ACHN (cell line): ENCODE results near the gene SKAP1.
"Not testable (repeated sequence)": the region's sequence is repeated elsewhere in the genome, so short reads cannot be mapped to it uniquely, and the experiment has no call there.

Experiments used
- DNase-seq: peaks from one replicate; pipeline ENCODE4 v3.0.0-alpha.2; 2015
- in situ Hi-C: cut with HindIII; loops from 2 replicates; pipeline ENCODE4 v1.10.0; 2017; ENCODE audit warnings: low sequenced_read_pairs, low pct_ligation_motif_present, low pct_unique_long_range_greater_than_20kb

The SKAP1 gene

GRCh38 chr17:48347177-48347576 lies 82.8 kb downstream of the SKAP1 start:
- in situ Hi-C loops = no loop called here
- DNase-seq = no peak

GRCh38 chr17:48344251-48344650 lies 85.8 kb downstream of the SKAP1 start:
- in situ Hi-C loops = no loop called here
- no peak for DNase-seq

DNA sequence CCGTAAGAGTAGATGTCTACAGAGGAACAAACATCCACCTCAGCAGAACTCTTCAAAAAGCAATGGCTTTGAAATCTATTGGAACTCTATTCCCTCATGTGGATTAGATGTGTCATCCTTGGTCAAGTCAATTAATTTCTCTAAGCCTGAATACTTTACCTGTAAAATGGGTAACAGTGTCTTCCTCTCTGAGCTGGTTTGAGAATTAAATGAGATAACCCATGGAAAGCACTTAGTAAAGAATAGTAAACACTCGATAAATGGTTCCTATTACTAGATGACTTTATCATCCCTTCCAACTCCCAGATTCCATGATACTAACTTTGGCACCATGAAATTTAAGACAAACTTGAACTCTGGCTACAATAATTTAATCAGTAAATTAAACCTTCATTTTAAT lies 89.1 kb downstream of the SKAP1 start:
- in situ Hi-C loops = no loop called here
- DNase-seq = no peak

GRCh38 chr17:48338720-48339119 lies 91.3 kb downstream of the SKAP1 start:
- DNase-seq = no peak
- in situ Hi-C loops = no loop called here

DNA sequence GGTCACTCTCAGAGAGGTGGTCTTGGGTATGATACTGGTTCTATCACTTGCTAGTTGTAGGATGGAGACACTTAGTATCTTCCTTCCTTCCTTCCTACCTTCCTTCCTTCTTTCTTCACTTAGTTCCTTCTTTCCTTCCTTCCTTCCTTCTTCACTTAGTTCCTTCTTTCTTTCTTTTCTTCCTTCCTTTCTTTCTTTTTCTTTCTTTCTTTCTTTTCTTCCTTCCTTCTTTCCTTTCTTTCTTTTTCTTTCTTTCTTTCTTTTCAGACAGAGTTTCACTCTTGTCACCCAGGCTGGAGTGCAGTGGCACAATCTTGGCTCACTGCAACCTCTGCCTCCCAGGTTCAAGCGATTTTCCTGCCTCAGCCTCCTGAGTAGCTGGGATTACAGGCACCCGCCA lies 92.1 kb downstream of the SKAP1 start:
- in situ Hi-C loops, DNase-seq: not testable (repeated sequence)

DNA sequence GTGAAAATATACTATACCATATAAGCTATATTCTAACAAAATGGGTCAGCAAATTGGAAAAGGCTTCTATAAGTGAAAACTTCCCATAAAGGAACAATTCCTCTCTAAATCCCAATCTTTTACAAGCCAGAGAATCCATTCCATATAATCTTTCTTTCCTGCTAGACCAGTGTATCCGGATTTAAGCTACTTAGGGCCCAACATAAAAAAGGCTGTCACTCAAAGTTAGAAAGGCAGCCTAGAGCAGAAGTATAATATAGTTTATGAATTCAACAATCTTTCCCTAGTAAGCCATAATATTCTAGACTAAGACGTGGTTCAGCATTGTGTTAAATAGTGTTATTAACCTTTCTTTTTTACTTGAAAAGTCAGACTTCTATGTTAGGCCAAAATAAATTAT lies 93.0 kb downstream of the SKAP1 start:
- DNase-seq = no peak
- in situ Hi-C loops = no loop called here

DNA sequence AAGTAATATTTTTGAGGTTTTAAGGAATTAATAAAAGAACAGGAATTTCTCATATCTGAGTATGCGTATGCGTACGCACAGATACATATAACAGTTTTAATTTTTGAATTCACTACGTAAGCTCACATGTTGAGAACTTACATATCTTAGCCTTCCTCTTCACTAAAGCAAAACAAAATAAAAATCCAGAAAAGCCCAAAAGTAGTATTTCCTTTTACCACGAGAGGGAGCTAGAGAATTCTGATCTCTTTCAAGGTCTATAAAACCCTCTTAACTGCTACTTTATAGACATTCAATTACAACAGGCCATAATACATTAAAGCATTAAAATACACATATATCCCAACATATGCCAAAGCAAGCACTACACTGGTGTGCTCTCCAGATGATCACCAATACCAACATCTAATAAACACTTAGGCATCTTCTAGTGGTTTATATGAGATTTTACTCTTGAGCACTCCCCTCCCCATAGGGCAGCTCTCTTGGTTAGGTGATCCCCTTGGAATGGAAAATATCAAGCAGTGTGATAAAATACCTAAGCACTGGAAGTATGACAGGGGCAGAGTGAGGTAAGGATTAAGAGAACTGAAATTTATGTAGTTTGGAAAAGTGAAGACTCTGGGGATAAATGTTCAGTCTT lies 94.0 kb downstream of the SKAP1 start:
- DNase-seq = peak; percentile 81
- in situ Hi-C loops = no loop called here

- DNase-seq = no peak
- in situ Hi-C loops = no loop called here
Measured at GRCh38 chr17:48335146-48335784, 94.7 kb downstream of the SKAP1 start.

DNA sequence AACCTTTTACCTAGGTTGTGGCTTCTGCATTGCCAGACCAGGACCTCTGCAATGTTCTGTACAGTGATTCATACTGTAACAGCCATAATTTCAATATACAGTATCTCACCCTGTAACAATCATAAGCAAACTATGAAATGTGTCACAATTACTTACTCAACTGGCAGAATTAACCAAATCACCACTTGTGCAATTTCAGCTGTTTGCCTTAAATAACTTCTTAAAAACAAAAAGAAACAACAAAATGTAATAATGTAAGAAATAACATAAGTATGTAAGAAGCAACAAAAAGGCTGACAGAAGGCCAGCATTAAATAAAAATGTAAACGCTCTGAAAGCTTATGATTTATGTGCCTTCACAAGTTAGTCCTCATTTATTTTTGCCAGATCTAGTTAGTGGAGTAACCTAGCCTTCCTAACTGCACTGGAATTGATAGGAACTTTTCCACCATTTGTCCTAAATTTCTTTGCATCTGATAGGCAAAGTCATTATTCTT lies 96.9 kb downstream of the SKAP1 start:
- in situ Hi-C loops = no loop called here
- no peak for DNase-seq

- in situ Hi-C loops = no loop called here
- no peak for DNase-seq
Measured at GRCh38 chr17:48330887-48331286, 99.1 kb downstream of the SKAP1 start.

- no peak for DNase-seq
- in situ Hi-C loops = no loop called here
Measured at GRCh38 chr17:48330421-48330820, 99.6 kb downstream of the SKAP1 start.

DNA sequence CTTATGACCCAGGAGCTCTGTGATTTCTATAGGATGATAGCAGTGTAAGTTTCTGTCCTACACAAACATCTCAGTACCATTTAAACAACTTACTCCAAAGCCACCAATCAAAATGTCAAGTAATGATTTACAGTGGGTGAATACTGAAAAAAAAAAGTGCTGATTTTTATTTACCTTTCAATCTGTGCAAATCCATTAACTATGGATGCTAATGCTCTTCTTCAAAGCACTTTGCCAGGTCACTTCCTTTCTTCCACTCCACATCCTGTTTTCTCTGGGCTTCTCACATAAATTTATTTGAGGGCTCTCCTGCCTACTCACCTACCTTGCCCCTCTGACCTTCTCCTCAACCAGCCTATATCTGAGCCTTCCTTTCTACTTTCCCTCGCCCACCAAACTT lies 101.6 kb downstream of the SKAP1 start:
- in situ Hi-C loops = no loop called here
- DNase-seq = no peak

DNA sequence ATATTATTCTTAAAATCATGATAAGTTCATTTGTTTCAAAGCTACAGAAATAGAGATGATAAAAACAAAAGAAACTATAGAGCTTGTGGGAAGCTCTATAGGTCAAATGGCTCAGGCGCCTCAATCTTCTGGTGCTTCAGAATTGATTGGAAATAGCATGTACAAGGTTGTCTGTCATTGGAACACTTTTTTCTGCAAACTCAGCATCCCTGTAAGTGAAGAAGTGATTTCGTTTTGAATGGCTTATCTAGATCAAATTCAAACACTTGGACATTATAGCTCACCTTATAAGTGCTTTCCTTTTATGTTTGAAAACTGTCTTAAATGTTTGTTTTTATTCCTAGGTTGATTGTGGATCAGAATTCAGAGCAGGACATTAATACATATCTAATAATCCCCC lies 103.7 kb downstream of the SKAP1 start:
- in situ Hi-C loops = no loop called here
- no peak for DNase-seq

- DNase-seq = no peak
- in situ Hi-C loops = no loop called here
Measured at GRCh38 chr17:48322060-48322459, 108.0 kb downstream of the SKAP1 start.

DNA sequence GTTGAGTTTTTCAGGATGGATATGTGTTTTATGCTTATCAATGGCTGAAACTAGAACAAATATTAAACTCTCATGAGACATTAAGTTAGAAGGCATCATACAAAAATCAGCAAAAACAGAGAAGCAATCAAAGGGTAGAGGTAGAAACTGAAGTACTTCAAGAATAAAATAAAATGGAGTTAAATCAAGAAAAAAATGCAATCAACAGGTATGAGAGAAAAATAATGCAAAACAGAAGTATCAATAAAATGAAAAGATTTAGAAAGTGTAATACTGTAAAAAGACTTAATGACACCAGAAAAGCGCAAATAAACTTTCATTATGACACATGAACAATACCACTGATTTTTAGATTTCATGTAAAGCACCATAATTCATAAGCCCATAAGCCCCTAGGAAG lies 112.3 kb downstream of the SKAP1 start:
- DNase-seq = no peak
- in situ Hi-C loops = no loop called here

- in situ Hi-C loops = no loop called here
- DNase-seq = no peak
Measured at GRCh38 chr17:48314716-48315115, 115.3 kb downstream of the SKAP1 start.

DNA sequence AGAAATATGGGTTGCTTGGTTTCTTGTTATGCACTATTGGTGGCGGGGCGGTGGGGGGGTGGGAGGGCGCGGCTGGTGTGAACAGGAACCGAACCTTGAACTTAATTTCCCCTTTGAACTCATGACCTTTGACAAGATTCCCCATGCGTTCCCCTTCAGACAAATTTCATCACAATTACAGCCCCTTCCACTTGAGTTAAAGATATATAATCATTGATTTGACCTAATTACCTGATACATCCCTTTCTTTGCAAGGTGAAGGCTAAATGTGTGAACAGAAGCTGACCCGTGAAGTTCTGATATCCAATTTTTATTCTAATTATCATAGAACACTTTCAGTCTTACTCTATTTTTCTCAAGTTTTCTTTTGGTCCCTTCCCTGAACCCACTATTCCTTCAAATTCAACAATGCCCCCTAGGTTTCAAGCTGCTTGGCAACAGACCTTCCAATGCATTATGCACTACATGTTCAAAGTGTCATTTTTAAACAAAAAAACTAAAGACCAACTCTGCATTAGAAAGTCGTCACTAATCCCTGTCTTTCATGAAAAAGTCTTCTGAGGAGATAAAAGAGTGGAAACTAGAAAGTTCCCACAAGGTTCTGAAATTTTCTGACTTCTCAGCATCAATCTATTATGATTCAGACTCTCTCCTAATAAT lies 116.8 kb downstream of the SKAP1 start:
- in situ Hi-C loops = no loop called here
- DNase-seq = no peak

- DNase-seq = no peak
- in situ Hi-C loops = no loop called here
Measured at GRCh38 chr17:48311324-48311723, 118.7 kb downstream of the SKAP1 start.

- in situ Hi-C loops = no loop called here
- DNase-seq = peak; percentile 40
Measured at GRCh38 chr17:48310748-48311213, 119.2 kb downstream of the SKAP1 start.

DNA sequence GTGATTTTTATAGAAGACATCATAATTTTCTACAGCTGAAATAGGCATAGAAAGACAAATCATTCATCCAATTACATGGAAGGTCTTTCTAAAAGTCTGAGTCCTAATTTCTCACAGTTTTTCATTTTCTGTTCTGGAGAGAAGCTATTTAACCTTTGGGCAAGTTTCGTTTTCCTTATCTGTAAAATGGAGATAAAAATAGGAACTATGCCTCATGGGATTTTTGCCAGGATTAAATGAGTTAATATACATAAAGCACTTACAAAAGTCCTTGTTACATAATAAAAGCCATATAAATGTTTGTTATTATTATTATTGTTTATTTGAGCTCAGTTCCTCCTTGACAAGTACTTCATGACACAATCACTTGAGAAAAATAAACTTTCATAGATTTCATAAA lies 121.4 kb downstream of the SKAP1 start:
- in situ Hi-C loops = no loop called here

More for the DNA sequence above, 121.4 kb downstream of the SKAP1 start:
- DNase-seq = no peak
